NOMO-1 treated with DMSO at 0.1 percent for 48 hours (cell line): ENCODE data around the gene ATCAY.
"Not testable (repeated sequence)": the region's sequence is repeated elsewhere in the genome, so short reads cannot be mapped to it uniquely, and the experiment has no call there.

Experiments
- DNase-seq: peaks from one replicate; lab custom pipeline; 2025; ENCODE audit not compliant: unreplicated experiment; lab: John Stamatoyannopoulos, UW

ATCAY gene

DNA sequence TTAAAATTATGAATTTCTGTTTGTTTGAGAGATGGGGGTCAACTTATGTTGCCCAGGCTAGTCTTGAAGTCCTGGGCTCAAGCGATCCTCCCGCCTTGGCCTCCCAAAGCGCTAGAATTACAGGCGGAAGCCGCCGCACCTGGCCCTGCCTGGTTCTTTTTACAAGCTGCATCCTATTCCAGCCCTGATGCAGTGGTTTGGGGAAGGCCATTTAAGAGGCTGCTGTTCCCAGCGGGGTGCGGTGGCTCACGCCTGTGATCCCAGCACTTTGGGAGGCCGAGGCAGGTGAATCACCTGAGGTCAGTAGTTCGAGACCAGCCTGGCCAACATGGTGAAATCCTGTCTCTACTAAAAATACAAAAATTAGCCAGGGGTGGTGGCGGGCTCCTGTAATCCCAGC, 87.5 kb downstream of the ATCAY start:
- DNase-seq, result not testable (repeated sequence)

- no peak for DNase-seq
These were observed 88.3 kb downstream of the ATCAY start for GRCh38 chr19:3968556-3969434.

DNA sequence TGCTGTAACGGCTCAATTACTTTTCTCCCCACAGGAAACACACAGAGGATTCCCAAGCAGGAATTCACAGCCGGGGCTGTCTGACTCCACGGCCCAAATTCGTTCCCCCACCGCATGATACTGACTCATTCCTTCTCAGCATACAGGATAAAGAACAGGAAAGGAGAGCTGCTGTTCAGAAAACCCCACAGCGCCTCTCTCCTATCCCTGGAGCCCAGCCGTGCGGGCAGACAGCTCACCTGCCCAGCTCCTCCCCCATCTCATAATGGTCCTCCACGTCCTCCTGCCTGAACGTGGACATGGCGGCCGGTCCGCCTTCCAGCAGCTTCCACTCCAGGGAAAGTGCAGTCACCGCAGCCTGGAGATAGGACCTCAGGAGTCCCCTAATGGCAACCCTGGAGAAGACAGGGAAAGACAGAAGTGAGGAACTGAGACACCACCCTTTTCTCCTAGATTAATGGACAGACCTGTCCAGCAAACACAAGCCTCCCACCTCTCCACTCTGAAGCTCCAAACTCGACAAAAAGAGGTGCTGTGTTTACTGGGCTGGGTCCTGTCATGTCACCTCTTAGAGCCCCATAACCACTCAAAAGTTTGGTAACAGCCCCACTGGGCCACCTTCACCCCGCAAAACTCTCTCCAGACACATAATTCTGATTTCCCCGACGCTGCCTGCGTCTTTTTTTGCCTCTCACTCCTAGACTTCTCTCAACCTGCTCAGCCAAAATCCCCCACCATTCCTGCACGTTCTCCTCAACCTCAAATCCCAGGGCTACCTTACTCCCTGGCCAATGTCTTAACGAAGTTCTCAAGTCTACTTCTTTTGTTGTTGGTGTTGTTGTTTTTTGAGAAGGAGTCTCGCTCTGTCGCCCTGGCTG, 89.2 kb downstream of the ATCAY start:
- DNase-seq, result no peak

- DNase-seq, result no peak
These were observed 89.9 kb downstream of the ATCAY start for GRCh38 chr19:3970313-3970807.

DNA sequence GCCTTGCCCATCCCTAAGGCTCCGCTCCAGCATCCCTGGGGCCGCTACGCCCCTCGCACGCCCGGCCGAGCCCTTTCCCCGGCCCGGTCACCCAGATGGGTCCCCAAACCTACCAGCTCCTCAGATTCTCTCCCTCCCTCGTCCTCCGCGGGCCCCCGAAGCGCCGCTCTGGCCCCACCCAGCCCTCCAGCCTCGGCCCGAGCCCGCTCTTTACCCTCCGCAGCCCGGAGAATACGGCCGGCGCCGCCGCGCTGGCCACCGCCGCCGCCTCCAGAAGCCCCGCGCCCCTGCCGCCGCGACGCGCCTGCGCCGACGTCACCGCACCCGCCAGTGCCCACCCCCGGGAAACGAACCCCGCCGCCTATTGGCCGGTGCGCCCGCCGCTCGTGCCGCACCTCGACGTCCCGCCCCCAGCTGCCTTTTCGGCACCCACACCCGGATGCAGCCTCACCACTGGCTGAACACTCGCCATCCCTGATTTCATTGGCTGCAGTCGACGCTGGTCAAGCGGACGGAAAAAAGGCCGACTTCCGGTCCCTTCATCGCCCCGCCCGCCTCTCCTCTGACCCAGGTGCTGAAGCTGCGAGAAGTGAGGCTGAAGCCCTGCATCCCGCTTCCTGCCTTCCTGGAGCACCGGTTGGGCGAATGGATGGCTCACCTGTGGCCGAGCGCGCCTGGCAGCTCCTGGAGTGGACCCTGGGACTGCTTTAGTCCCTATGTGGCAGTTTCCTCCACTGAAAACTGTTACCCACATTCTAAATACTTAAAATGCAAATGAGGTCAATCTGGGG, 90.5 kb downstream of the ATCAY start, which contains the start of gene DAPK3:
TSS of gene DAPK3 (minus strand) at position 292 of the 791 bp plus-strand sequence. CDS start 1,364 bp downstream, outside the sequence.
- peak; percentile 99 for DNase-seq

DNA sequence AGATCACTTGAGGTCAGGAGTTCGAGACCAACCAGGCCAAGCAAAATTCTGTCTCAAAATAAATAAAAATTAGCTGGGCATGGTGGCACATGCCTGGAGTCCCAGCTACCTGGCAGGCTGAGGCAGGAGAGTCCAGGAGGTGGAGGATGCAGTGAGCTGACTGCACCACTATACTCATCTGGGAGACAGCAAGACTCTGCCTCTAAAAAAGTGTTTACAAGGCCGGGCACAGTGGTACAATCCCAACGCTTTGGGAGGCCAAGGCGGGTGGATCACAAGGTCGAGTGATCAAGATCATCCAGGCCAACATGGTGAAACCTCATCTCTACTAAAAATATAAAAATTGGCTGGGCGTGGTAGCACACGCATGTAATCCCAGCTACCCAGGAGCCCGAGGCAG, 94.7 kb downstream of the ATCAY start:
- DNase-seq, result no peak

DNA sequence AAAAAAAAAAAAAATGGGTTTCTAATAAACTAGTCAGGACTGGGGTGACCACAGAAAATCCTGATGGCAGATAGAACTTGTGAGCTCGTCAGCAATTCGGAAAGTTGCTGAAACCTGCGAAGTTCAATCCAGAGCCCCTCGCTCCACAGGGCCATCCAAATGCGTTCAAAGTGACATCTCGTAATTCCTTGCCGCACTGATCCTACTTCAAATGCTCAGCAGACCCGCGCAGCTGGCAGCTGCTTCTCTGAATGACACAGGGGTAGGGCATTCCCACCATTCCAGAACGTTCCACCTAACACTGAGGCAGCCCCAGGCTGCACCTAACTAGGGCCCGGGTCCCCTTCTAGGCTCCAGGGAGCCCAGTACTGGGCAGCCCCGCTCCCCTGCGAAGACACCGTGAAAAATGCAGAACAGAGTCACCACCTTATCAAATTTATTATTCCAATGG, 95.2 kb downstream of the ATCAY start:
- no peak for DNase-seq

- DNase-seq, result no peak
These were observed 96.2 kb downstream of the ATCAY start for GRCh38 chr19:3976495-3977241.
